ENCODE data around the gene MIAT.

Gene MIAT

GRCh38 chr22:26658161-26658560 is 773 bp downstream of the MIAT start:
- TF ChIP-seq, protein P1, sequence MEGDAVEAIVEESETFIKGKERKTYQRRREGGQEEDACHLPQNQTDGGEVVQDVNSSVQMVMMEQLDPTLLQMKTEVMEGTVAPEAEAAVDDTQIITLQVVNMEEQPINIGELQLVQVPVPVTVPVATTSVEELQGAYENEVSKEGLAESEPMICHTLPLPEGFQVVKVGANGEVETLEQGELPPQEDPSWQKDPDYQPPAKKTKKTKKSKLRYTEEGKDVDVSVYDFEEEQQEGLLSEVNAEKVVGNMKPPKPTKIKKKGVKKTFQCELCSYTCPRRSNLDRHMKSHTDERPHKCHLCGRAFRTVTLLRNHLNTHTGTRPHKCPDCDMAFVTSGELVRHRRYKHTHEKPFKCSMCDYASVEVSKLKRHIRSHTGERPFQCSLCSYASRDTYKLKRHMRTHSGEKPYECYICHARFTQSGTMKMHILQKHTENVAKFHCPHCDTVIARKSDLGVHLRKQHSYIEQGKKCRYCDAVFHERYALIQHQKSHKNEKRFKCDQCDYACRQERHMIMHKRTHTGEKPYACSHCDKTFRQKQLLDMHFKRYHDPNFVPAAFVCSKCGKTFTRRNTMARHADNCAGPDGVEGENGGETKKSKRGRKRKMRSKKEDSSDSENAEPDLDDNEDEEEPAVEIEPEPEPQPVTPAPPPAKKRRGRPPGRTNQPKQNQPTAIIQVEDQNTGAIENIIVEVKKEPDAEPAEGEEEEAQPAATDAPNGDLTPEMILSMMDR (IDR thresholded peaks at IDR 0.05; ENCODE audit: control insufficient read depth, insufficient read depth, low read depth, low read length, missing control alignments): no peak
- no peak for DNase-seq (ENCODE audit: low read depth)
- peak overlapping the region; percentile 36 for H3K4me3 ChIP-seq (ENCODE audit: control insufficient read depth, low read depth, low read length)

- DNase-seq (ENCODE audit: low read depth): peak; percentile 67
- peak overlapping the region; percentile 36 for H3K4me3 ChIP-seq (ENCODE audit: control insufficient read depth, low read depth, low read length)
- TF ChIP-seq, protein P1 (IDR thresholded peaks at IDR 0.05; ENCODE audit: control insufficient read depth, insufficient read depth, low read depth, low read length, missing control alignments): no peak
These were observed 1.5 kb downstream of the MIAT start for GRCh38 chr22:26658671-26659478.

DNA sequence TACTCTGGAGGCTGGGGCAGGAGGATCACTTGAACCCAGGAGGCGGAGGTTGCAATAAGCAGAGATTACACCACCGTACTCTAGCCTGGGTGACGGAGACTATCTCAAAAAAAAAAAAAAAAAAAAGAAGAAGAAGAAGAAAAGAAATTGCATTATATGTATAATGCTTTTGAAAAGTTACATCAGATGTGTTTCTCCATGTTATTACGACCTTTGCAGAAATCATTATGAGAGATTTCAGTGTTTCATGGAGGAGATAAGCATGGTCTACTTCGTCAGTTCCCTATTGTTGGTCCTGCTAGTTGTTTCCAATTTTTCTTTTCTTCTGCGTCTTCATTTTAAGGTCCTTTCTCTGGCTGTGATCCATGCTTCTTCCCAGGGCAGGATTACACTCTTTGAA is 3.0 kb downstream of the MIAT start:
- TF ChIP-seq, protein P1 (IDR thresholded peaks at IDR 0.05; ENCODE audit: control insufficient read depth, insufficient read depth, low read depth, low read length, missing control alignments): no peak
- DNase-seq (ENCODE audit: low read depth): no peak
- no peak overlapping the region for H3K4me3 ChIP-seq (ENCODE audit: control insufficient read depth, low read depth, low read length)

DNA sequence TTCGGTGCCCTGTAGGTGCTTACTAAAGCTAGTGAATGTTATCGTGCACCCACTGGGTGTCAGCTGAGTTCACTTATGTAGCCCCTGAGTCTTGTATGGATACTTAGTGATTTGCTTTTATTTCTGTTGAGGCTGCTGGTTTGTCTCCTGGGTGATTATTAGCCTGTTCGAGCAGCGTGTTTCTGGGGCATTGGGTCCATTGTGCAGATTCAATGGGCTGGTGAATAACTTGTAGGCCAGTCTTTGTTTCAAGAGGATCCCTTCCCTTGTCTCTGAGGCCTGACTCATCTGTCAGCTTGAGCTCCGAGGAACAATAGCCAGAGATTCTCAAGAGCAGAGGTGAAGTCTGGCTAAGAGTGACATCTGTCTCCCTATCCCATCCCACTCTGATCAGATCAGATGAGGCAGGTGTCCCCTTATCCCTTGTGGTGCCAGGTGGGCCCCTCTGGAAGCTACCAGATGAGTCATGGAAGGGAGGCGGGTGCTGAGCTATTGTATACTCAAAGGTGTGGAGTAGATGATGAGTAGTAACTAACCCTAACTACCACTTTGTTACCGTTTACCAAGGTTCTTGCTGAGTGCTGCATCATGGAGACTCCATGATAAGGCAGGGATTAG is 3.7 kb downstream of the MIAT start:
- DNase-seq (ENCODE audit: low read depth): no peak
- TF ChIP-seq, protein P1 (IDR thresholded peaks at IDR 0.05; ENCODE audit: control insufficient read depth, insufficient read depth, low read depth, low read length, missing control alignments): no peak
- H3K4me3 ChIP-seq (ENCODE audit: control insufficient read depth, low read depth, low read length): no peak overlapping the region

DNA sequence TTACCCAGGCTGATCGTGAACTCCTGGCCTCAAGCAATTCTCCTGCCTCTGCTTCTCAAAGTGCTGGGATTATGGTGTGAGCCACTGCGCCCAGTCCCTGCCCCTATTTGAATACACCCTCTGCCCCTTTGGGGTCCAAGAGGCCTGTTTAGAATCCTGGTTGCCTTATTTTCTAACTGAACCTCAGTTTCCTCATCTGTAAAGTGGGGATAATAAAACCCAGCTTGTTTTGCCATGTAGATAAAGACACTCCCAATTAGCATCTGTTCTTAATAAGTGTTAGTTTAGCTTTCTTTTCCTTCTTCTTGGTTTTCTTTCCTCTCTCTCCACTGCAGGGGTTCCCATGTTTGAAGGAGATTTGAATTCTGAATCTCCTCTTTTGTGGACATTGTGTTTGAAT is 4.8 kb downstream of the MIAT start:
- no peak for DNase-seq (ENCODE audit: low read depth)
- H3K4me3 ChIP-seq (ENCODE audit: control insufficient read depth, low read depth, low read length): no peak overlapping the region
- TF ChIP-seq, protein P1 (IDR thresholded peaks at IDR 0.05; ENCODE audit: control insufficient read depth, insufficient read depth, low read depth, low read length, missing control alignments): no peak

DNA sequence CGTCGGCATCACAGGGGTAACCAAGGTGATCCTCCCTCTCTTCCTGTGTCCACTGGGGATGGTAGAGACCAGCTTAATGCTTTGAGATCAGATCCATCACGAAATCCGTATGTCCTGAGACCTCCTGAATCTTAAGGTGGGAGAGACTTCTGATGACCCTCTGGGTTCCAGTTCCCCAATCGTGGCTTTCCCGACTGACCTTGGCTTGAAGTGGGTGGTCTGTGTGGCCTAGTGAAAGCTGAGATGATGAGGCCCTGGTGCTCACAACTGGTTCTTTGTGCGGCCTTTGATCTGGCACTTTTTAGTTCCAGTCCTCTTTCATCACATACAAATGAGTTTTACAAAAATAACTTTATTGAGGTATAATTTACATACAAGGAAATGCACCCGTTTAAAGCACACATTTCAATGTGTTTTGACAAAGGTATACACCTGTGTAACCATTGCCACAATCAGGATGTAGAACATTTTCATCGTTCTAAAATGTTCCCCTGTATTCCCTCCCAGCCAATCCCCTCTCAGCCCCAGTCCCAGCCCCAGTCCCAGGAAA is 6.1 kb downstream of the MIAT start:
- no peak for DNase-seq (ENCODE audit: low read depth)

More for the DNA sequence above, 6.1 kb downstream of the MIAT start:
- TF ChIP-seq, protein P1 (IDR thresholded peaks at IDR 0.05; ENCODE audit: control insufficient read depth, insufficient read depth, low read depth, low read length, missing control alignments): no peak
- no peak overlapping the region for H3K4me3 ChIP-seq (ENCODE audit: control insufficient read depth, low read depth, low read length)
